Activated gamma-delta T cell treated with Interleukin-2 at 50 U/mL for 16 hours (primary cell): ENCODE data around the gene MRPS18B.
A peak's percentile ranks its signal among the peaks of the same experiment; 100 is the strongest.
"Not testable (repeated sequence)": the region's sequence is repeated elsewhere in the genome, so short reads cannot be mapped to it uniquely, and the experiment has no call there.

ENCODE experiments used
- DNase-seq: peaks from one replicate; pipeline ENCODE4 v3.0.0-alpha.2; 2020

MRPS18B gene

DNA sequence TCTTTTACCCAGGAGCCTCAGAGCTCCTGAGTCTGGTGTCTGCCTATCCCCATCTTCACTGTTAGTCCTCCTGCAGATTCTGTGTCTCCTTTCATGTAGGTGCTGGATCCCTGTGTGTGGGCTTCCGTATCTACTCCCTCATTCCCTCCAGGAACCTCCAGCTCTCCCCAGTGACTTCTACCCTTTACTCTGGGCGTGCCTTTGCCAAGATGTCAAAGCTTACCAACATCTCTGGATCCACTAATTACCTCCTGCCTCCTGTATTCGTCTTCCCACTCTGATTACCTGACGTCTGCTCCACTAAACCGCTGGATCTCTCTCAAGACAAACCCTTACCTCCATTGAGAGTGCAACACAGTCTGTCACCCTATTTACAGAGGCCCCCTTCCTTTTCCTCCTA is 27.1 kb downstream of the MRPS18B start:
- no peak for DNase-seq

DNA sequence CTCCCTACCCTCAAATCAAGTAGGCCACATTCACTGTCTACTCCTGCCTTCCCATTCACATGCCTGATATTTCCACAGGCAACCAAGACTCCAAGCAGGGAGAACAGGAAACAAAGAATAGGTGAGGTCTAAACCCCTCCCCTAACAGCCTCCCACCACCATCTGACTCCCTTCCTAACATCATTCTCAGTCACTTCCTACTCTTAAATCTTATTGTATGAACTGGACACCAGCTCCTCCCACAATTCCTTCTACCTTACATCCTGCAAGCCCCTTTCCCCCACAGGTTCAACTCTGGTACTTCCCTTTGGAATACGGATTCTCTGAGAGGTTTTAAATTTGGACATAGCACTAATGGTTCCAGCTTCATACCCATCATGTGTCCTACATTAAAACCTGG is 28.3 kb downstream of the MRPS18B start:
- DNase-seq: no peak

DNA sequence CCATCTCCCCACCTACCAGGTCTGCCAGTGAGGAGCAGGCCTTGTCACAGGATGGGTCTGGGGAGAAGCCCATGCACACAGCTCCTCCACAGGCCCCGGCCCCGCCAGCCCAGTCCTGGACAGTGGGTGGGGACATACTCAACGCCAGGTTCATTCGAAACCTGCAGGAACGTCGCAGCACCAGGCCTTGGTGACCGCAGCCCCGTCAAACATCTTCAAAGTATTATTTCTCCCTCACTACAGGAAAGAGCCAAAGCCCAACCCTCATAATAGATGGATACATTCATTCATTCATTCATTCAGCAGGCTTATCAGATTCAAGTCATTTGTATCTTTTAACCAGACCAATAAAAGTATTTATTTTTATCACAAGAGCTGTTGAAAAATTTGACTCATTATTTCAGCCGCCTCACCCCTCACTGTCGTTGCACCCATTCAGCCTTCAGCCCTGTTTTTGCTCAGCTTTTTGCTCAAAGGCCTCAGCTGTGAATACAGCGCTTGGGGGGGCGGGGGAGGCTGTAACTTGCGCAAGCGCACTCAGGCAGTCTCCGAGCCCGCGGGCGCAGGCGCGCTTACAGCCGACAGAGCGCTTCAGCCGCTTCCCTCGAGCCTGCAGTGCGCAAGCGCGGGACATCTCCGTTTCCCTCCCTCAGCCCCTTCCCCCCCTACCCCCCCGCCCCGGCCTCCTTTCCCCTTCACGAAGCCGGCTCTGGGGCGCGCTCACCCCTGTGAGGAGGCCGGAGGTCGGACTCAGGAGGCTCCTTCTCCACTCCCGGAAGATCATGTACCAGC is 29.0 kb downstream of the MRPS18B start, which contains the start of gene C6orf136:
Gene C6orf136, plus strand, starts transcription at position 684 of the 792 bp plus-strand sequence. Its CDS starts 99 bp downstream, at position 783.
- peak; percentile 91 for DNase-seq

DNA sequence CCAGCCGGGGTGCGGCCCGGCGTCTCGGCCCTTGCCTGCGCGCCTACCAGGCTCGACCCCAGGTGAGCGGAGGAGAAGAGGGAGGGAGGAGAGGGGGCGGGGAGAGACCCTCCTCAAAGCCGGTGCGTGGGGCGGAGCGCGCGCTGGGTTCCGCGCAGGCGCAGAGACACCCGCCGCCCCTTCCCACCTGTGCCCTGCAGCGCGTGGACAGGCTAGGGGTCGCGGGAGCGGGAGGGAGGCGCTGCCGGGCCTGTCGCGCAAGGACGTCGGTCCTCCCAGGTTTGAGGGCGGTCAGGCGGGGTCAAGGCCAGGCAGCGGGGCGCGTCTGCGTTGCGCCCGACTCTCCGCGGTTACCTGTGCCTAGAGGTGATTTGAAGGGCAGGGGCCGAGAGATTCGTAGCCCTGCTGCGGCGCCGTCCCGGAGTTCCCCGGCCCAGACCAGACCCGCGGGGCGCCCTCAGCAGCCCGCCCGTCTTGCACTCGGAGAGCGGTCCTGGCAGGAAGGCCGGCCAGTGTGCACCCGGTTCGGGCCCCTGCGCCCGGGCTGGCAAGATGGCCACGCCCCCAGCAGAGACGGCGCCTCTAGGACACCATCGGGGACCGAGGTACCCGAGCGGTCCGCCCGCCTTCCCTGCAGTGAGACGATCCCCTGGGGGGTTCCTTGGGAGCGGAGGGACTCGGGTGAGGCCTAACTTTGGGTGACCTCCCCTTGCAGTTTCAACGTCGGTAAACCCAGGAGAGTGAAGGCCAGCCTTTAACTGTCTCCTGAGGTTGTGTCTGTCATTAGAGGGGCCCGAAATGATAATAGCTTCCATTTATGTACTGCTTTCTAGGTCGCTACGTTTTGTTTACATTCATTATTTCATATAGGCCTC is 29.8 kb downstream of the MRPS18B start:
- peak; percentile 65 for DNase-seq

DNA sequence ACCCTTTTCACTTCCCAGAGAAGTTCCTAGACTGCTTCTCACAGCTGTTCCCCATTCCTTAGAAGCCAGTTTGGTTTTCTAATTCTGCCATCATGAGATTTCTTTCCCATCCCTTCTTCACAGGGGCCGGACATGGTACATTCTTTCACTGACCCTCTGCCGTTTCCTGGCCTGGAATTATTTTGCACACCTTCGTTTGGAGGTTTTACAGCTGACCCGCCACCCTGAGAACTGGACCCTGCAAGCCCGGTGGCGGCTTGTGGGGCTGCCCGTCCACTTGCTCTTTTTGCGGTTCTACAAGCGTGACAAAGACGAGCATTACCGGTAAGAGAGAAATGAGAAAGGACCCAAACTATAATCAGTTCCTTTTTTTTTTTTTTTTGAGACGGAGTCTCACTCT is 33.5 kb downstream of the MRPS18B start:
- no peak for DNase-seq

DNA sequence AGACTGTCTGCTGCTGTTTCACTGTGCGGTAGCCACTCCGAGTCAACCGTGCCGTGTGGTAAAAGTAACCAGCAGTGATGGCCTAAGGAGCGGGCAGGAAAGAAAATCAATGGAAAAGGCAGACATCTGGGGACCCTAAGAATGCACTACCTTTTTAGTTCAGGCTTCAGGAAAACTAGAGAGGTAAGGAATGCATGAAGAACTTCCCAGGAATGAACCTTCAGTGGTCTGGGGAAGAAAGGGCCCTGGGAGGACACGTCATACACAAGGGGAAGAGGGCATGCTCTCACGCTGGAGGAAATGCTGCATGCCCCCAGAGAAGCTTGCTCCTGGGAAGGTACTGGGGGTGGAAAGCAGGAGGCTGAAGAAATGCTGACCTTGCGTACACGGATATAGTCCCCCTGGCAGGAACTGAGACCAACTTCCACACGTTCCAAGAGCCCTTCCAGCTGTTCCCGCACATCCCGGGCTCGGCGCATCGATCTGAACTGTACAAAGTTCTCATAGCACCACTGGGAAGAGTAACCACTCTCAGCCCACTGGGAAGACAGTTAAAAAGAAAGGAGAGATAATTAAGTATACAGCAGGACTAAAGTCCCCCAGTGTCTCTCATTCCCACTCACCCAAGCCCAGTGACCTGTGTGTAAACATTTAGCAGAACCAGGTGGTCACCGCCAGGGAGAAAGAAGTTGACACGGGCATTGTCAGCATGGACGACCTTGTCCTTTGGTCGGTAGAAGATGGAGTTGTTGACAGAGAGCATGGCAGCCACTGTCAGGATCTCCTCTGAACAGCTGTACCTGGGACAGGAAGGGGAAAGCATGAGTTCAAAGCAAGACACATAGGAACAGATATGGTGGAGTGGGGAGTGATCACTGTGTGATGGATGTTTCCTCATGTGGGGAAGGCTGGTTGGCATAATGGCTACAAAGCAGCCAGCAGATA is 37.4 kb downstream of the MRPS18B start:
- DNase-seq: no peak

DNA sequence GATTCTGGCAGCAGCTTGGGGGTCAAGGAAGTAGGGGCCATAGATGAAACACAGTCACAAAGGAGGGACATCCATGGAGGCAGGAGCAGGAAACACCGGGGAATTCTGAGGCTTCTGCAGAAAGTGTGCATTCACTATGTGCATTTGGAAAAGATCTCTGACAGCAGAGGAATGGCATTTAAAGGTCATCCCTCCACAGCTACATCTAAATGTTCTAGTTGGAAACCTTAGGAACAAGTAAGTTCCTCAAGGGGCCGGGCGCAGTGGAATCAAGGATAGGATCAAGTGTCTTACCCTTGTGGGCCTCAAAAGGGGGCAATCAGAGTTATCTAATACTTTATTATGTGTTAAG is 38.1 kb downstream of the MRPS18B start:
- DNase-seq: no peak

DNA sequence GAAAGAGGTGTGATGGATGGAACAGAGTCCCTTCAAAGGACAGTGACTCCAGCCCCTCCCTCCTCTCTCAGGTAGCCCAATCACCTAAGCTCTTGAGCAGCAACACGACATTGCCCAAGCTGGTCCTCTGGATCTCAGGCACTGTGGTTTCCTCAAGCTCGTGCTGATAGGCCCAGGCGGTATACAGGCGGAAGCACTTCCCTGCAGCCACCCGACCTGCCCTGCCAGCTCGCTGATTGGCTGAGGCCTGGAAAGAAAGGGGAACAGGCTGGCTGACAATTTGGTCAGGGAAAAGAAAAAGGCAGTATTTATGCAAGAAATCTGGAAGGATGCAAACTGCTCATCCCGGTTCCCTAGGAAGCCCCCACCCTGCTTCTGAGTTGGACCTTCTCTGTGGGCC is 38.9 kb downstream of the MRPS18B start:
- no peak for DNase-seq

DNA sequence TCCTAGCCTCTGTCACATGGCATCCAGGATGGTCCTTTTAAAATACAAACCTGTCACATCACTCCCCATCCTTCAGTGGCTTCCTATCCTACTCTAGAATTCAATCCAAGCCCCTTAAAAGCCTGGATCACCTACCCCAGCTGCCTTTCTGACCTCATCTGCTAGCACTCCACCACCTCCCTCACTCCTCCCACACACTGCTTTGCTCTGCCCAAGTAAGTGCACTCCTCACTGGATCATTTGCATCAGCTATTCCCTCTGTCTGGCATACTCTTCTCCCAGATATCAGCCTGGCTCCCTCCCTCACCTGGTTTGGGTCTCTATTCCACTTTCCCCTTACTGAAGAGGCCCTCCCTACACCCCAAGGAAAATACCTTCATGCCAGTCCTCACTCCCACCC is 39.8 kb downstream of the MRPS18B start:
- DNase-seq: no peak

DNA sequence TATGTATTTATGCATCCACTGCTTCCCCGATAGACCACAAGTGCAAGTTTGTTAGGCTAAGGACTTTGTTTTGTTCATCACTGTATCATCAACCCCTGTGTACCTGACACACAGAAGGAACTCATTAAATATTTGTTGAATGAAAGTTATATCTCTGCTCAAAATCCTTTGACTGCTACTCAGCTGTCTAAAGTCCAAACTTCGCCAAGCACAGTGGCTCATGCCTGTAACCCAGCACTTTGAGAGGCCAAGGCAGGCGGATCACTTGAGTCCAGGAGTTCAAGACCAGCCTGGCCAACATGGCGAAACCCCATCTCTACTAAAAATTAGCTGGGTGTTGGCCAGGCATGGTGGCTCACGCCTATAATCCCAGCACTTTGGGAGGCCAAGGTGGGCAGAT is 40.3 kb downstream of the MRPS18B start:
- not testable (repeated sequence) for DNase-seq

DNA sequence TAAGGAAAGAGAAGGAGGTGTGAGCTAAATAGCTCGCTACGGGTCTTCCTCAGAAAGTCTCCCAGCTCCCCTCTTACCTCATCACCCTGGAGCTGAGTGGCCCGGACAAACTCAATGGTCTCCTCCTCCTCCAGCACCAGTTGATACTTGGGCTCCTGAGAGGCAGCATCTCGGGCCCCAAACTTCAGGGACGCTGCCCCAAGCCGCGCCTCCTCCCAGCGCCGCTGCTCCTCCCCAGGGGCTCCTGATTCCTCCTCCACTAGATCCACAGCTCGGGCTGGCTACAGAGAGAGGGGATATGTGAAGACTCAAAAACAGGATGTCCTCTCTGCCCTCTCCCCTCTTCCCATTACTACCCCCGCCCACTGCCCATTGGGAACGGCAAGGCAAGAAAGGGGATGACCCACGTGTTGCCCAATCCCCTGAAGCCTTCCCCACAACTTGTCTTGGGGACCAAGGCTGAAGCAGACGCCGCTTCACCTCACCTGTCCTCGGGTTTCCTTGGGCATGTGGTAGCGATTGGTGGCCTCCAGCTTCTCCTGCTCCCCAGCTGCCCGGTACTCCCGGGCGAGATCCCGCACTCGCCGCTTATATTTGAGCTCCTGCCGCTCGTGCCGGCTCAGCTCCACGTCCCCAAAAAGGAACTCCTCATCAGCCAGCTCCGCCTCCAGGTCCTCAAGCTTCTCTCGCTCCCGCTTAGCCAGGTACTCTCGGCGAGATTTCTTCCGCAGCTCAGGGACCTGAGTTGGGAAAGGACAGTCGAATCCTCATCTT is 47.5 kb downstream of the MRPS18B start:
- DNase-seq: no peak

DNA sequence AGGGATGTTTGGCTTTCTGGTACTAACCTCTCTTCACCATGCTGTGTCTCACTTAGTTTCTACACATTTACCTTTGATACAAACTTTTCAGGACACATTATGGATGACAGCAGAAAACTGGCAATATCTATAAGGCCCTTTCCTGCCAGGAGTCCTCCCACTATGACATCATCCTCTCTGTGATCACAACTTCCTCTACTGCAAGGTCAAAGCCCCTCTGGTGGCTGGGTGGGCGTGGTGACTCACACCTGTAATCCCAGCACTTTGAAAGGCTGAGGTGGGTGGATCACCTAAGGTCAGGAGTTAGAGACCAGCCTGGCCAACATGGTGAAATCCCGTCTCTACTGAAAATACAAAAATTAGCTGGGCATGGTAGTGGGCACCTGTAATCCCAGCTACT is 48.7 kb downstream of the MRPS18B start:
- not testable (repeated sequence) for DNase-seq

DNA sequence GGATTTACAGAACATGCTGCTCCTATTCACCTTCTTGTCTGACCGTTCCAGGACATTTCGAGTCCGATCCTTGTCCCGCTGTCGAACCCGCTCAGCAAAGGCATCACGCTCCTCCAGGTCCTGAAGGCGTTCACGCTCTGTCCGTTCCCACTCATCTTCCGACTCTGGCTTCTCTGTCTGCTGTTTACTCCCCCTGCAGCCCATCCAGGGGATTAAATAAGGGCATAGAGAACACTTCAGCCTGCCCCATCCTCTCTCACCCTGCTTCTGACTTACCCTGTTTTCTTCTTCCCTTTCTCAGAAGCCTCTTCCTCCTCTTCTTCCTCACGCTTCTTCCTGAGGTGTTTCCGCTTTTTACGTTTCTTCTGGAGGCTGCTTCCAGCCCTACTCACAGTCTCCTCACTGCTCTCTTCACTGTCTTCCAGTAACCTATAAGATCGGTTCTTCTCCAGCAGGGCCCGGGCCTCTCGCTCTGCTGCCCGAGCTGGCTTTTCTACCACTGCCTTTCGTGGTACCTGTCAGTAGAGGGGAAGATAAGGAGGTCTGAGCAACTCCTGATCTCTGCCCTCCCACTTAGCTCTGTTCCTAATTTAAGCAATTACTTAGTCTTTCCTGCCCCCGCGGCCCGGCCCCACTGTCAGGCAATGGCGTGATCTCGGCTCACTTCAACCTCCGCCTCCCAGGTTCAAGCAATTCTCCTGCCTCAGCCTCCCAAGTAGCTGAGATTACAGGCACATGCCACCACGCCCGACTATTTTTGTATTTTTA is 53.3 kb downstream of the MRPS18B start:
- no peak for DNase-seq

DNA sequence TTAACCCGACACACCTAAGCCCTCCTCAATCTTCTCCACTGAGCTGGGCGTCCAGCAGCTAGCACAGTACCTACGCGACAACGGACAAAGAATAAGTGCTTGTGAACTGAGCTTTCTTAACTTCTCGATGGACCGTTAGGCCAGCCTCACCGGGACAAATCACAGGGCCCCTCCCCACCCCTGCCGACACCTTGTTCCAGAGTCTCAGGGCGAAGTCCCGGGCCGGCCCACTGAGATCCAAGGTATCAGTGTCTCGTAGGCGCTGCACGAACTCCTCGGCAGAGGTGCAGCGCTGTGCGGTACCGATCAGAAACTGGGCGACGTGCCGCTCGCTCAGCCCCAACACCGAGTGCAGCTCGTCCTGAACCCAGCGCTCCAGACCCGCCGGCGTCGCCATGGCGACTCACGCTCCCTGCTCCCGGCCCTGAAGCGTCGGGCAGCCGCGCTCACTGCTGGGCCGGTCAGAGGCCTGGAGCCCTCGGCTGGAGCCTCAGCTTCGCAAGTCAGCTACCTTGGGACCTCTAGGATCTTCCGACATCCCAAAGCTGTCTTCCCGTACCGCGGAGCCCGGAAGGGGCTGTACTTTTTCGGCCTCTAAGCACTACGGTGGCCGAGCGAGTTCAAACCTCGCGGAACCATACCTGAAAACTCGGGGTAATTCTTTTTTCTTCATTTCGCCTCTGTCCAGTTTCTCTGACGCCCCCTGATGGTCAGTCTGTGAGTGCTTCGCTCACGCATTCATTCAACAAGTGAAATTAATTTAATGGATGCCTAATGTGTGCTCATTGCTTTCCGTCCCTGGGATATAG is 55.0 kb downstream of the MRPS18B start, which contains the start of gene DHX16:
Gene DHX16, minus strand, starts transcription at position 562 of the 809 bp plus-strand sequence. Its CDS starts 165 bp downstream, at position 397.
- DNase-seq: peak; percentile 92
